Endometrium (tissue), 2 donors: ENCODE data around the gene SPDYE3.
"Not testable (repeated sequence)": the region's sequence is repeated elsewhere in the genome, so short reads cannot be mapped to it uniquely, and the experiment has no call there.

Experiments used
- FAIRE-seq: peaks from 2 replicates; lab custom pipeline; 2012; peaks lifted over from hg19 to GRCh38; lab: Jason Lieb, UNC
- donor health status: control.
- donor health status: control.

SPDYE3 gene

DNA sequence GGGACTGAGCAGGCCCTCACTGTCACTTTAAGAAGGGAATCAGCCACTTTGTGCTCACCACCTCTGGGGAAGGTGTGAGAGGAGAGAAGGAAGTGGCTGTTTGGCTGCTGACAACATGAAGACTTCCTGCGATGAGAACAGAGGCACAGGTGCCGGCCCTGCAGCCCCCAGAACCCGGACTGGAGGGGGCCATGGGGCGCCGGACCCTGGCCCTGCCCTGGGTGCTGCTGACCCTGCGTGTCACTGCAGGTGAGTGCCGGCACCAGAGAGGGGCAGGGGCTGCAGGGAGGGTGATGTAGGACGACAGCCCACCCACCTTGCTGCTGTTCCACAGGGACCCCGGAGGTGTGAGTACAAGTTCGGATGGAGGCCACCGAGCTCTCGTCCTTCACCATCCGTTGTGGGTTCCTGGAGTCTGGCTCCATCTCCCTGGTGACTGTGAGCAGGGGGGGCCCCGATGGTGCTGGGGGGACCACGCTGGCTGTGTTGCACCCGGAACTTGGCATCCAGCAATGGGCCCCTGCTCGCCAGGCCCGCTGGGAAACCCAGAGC, 44.8 kb downstream of the SPDYE3 start:
- FAIRE-seq, result not testable (repeated sequence)

DNA sequence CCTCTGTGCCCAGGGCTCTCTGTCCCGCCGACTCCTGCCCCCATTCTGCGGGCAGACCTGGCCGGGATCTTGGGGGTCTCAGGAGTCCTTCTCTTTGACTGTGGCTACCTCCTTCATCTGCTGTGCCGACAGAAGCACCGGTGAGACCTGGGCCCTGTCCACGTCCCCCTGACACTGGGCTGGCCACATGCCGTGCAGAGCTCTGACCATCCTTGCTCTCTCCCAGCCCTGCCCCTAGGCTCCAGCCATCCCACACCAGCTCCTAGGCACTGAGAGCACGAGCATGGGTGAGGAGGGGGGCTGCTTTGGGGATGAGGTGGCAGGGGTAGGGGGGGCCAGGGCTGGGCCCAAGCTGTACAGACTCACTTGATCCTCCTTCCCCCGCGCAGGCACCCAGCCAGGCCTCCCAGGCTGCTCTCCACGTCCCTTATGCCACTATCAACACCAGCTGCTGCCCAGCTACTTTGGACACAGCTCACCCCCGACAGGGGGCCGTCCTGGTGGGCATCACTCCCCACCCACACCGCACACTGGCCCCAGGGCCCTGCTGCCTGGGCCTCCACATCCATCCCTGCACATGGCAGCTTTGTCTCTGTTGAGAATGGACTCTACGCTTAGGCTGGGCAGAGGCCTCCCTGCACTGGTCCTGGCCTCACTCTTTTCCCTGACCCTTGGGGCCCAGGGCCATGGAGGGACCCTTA, 45.6 kb downstream of the SPDYE3 start:
- FAIRE-seq, result no peak

DNA sequence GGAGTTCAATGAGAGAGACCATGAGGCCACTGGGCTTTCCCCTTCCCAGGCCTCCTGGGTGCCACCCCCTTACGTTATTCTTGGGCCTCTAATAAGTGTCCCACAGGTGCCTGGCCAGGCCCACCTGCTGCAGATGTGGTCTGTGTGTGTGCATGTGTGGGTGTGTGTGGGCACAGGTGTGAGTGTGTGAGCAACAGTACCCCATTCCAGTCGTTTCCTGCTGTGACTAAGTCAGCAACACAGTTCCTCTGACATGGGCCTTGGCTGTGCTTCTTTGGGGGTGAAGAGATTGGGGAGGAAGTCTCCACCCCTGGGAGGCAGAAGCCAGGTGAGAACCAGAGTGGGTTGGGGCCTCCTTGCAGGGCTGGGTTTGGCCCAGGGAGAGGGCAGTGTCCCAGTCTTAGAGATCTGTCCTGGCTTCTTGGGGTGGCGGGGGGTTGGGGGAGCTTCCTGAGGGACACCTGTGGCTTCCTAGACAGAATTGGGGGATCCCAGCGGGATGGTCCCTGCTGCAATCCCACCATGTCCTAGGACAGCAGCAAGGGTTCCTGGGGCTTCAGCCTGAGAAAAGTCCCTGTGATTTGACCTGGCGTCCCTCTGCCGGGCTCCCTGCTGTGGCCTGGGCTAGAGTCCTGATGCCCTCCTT, 46.3 kb downstream of the SPDYE3 start:
- FAIRE-seq, result no peak

DNA sequence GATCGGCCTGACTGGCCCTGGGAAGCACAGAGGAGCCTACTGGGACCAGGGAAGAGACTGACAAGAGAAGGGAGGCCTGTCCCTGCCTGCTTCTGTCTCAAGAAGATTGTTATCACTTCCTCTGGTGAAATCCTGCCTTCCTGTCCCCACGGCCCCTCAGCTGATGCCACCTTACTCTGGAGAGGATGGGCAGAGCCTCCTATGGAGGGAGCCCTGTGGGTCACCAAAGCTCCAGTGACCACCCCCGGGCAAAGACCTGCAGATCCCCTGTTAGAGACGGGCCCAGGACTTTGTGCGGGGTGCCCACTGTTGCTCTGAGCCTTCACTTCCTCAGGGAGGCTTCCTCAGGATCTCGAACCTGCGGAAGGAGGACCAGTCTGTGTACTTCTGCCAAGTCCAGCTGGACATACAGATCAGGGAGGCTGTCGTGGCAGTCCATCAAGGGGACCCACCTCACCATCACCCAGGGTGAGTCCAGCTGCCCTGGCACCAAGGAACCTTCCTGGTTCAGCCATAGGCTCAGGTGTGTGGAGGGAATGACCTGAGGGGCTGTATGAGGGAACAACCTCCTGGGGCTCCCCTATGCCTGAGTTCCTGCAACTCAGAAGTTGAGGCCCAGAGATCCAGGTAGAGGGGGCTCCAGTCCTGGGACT, 49.0 kb downstream of the SPDYE3 start:
- no peak for FAIRE-seq

DNA sequence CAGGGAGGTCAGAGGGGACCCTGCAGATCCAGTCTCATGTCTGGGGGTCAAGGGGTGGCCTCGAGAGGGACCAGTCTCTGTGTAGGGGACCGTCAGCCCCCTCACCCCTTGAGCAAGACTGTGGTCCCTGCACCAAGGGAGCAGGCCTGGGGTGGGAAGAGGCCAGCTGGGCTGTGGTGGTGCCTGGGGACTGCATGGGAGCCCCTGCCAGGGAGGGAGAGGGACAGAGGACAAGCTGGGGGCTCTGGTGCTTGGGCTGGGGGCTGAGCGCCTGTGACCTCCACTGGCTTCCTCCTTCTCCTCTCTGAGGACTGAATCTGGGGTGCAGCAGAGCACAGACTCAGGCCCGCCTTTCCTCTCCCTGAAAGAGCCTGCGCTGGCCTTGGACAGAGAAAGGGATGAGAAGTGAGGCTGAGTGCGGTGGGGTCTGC, 49.6 kb downstream of the SPDYE3 start:
- FAIRE-seq, result no peak

DNA sequence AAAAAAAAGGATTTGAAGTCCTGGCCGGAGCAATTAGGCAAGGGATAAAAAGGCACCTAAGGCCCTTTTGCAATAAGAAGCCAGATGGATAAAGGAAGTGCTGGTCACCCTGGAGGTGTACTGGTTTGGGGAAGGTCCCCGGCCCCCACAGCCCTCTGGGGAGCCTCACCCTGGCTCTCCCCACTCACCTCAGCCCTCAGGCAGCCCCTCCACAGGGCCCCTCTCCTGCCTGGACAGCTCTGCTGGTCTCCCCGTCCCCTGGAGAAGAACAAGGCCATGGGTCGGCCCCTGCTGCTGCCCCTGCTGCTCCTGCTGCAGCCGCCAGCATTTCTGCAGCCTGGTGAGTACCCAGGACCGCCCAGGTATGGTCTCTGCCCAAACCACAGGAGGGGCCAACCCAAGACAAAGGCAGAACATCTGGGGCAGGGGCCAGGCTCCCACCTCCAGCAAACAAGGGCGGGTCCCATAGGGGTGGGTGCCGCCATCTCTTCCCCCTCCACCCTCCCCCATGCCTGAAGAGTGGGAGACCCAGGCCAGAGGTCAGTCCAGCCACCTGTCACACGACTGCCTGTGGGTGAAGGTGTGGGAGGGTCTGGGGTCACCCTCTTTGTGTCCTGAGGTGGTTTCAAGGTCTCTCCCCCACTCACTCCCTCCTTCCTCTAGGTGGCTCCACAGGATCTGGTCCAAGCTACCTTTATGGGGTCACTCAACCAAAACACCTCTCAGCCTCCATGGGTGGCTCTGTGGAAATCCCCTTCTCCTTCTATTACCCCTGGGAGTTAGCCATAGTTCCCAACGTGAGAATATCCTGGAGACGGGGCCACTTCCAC, 50.7 kb downstream of the SPDYE3 start, which contains the start of gene PILRB:
PILRB (plus strand) TSS at position 91 of the 830 bp plus-strand sequence; CDS start at position 277, 186 bp downstream.
- no peak for FAIRE-seq

DNA sequence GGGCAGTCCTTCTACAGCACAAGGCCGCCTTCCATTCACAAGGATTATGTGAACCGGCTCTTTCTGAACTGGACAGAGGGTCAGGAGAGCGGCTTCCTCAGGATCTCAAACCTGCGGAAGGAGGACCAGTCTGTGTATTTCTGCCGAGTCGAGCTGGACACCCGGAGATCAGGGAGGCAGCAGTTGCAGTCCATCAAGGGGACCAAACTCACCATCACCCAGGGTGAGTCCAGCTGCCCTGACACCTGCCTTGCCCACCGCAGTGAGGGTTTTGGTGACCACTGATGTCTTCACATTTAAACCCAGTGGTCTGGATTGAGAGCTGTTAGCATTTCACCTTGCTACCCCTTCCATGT, 51.3 kb downstream of the SPDYE3 start:
- no peak for FAIRE-seq

DNA sequence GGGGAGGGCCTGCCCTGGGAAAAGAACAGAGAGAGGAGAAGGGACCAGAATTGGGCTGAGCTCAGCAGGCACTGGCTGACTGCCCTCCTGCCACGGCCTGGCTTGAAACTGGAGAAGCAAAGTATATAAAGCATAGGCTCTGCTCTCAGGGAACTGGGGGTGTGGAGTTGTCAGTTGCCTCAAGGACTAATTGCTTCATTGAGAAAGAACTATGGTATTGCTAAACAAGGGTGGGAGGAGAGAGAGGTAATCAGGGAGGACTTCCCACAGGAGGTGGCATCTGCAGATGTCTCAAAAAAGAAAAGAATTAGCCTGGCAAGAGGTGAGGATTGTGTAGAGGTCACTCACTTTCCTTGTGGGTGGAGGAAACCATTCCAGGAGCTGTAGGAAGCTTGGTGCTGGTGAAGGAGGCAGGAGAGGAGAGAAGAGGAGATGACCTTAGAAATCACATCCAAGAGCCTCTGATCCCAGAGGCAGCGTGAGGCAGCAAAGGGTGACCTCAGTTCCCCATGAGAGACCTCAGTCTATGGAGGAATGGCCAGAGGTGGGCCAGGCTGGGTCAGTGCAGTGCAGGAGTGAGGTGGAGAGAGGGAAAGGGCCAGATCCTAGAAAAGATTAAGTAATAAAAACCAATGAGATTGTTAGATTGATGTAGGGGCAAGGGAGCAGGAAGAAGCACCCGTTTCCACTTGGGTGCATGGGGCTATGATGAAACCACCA, 52.8 kb downstream of the SPDYE3 start:
- no peak for FAIRE-seq

DNA sequence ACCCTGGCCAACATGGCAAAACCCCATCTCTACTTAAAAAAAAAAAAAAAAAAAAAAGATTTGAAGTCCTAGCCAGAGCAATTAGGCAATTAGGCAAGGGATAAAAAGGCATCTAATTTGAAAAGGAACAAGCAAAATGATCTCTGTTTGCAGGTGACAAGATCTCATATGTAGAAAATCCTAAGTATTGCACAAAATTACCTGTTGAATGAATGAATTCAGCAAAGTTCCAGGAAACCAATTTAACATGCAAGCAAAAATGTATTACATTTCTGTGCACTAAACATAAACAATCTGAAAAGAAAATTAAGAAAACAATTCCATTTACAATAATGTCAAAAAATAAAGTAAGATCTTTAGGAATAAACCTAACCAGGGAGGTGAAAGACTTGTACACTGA, 55.6 kb downstream of the SPDYE3 start:
- FAIRE-seq, result no peak

DNA sequence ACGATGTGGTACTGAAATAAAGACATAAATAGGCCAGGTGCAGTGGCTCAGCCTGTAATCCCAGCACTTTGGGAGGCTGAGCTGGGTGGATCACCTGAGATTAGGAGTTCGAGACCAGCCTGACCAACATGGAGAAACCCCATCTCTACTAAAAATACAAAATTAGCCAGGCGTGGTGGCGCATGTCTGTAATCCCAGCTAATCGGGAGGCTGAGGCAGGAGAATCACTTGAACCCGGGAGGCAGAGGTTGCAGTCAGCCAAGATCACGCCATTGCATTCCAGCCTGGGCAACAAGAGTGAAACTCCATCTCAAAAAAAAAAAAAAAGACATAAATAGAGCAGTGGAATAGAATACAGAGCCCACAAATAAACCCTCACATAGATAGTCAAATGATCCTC, 56.3 kb downstream of the SPDYE3 start:
- FAIRE-seq, result not testable (repeated sequence)

DNA sequence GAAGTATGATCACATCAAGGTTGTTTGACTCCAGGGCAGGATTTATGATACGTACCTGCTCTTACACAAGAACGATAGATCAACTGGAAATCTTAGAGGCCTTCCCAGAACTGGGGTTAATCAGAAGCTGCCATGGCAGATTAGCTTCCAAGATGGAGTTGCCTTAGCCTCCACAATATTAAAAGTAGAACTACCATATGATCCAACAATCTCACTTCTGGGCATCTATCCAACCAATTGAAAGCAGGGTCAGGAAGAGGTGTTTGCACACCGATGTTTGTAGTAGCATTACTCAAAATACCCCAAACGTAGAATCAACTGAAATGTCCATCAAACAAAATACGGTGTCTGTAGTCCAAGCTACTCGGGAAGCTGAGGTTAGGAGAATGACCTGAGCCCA, 57.0 kb downstream of the SPDYE3 start:
- no peak for FAIRE-seq

DNA sequence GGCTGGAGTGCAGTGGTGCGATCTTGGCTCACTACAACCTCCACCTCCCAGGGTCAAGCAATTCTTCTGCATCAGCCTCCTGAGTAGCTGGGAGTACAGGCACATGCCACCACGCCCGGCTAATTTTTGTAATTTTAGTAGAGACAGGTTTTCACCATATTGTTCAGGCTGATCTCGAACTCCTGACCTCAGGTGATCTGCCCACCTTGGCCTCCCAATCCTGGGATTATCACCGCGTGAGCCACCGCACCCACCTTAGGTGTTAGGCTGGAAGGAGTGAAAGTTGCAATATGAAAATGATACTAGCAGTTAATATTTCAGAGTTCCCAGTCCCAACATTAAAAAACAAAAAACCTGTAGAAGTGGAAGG, 58.5 kb downstream of the SPDYE3 start:
- FAIRE-seq, result not testable (repeated sequence)

DNA sequence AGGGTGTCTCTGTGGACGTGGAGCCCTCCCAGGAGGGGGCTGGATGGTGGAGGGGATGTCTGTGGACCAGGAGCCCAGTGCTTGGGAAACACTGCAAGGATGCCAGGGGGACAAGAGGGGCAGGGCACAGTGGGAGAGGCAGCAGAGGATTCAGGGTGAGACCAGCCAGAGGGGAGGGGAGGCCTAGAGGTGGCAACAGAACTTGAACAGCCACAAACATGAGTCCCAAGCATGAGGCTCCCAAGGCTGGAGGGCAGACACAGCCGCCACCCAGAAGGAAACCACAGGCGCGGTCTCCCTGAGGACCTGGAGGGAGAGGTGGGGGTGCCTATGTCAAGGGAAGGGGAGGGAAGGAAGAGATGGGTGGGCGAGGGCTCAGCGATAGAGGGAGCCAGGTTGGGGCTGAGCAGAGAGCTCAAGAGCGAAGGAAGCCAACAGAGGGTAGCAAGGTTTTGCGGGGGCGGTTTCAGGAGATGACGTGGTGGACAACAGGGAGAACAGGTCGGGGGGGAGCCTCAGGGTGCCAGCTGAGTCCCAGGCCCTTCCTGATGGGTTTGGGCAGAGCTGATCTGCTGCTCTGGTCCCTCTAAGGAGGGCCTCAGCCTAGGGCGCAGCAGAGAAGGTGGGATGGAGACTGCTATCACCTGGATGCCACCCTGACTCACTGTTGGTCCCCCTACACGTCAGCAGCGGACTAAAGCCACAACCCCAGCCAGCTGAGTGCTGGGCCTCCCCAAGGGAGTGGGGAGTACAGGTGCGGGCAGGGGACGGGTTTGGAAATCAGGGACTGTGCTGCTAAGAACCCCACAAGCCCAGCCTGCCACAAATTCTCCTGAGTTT, 59.1 kb downstream of the SPDYE3 start:
- no peak for FAIRE-seq

DNA sequence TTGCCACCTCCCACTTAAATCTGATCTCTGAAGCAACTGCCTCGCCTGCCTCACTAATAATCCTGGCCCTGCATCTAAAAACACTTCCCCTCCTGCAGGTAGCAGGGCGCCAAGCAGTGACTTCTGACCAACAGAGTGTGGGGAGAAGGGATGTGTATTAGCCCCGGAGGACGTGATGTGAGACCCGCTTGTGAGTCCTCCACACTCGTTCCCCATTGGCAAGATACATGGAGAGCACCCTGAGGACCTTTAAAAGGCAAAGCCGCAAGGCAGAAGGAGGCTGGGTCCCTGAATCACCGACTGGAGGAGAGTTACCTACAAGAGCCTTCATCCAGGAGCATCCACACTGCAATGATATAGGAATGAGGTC, 59.7 kb downstream of the SPDYE3 start:
- no peak for FAIRE-seq

DNA sequence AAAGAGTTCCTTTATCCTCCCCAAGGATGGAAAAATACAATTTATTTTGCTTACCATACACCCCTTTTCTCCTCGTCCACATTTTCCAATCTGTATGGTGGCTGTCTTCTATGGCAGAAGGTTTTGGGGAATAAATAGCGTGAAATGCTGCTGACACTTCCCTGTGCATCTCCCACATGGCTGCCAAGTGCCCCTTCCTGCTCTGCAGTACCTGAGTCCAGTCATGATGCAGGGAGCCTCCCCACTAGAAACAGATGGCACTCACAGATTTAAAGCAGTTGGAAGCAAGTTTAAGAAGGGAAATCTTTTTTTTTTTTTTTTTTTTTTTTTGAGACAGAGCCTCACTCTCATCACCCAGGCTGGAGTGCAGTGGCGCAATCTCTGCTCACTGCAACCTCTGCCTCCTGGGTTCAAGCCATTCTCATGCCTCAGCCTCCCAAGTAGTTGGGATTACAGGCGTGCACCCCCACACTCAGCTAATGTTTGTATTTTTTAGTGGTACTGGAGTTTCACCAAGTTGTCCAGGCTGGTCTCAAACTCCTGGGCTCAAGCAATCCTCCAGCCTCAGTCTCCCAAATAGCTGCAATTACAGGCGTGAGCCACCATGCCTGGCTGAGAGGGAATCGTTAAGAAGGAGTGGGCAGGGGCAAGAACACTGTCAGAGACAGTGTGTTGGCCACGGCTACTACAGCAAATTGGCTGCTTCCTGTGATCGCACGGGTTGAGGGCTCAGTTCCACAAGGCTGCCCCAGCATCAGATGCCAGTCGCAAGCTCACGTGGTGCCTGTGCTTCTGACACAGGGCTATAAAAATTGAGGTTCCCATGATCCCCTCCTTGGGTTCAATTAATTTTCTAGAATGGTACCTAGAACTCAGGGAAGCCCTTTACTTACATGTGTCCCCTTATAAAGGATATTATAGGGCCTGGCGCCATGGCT, 60.4 kb downstream of the SPDYE3 start:
- no peak for FAIRE-seq

DNA sequence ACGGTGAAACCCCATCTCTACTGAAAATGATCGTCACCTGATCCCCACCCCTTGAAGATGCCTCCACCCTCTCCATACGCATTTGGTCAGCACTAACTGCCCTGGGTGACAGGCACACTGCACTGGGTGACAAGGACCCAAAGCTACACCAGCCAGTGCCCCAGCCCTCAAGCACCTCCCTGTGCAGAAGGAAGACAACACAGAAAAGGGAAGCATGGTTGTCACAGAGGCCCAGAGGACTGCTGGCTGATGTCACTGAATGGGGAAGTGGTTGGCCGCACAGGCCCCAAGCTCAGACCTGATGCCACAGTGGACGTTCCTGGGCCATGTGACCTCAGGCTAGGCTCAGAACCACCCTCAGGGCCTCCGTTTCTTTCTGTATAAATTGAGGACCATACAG, 61.6 kb downstream of the SPDYE3 start:
- FAIRE-seq, result no peak

DNA sequence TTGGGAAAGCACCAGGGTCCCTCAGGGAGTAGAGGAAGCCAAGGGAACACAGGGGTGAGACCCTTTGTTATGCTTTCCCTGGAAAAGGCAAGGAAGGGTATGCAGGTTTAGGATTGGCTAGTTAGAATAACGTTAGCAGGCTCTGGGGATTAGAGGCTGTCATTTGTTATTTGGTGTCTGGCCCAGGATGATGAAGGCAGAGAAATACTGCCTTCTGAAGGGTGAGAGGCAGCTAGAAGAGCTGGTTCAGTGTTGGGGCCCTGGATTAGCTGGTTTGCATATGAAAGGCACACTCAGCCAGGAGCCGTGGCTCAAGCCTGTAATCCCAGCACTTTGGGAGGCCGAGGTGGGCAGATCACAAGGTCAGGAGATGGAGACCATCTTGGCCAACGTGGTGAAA, 62.8 kb downstream of the SPDYE3 start:
- FAIRE-seq, result no peak

DNA sequence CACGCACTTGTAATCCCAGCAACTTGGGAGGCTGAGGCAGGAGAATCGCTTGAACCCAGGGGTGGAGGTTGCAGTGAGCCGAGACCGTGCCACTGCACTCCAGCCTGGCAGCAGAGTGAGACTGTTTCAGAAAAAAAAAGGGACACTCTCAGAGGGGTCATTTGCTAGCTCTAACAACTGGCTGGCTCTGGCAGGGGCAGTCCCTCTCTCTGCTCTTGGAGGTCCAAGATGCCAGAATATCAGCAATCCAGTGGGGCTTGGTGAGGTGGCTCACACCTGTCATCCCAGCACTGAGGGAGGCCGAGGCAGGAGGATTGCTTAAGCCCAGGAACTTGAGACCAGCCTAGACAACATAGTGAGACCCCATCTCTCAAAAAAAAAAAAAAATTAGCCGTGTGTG, 63.2 kb downstream of the SPDYE3 start:
- no peak for FAIRE-seq

DNA sequence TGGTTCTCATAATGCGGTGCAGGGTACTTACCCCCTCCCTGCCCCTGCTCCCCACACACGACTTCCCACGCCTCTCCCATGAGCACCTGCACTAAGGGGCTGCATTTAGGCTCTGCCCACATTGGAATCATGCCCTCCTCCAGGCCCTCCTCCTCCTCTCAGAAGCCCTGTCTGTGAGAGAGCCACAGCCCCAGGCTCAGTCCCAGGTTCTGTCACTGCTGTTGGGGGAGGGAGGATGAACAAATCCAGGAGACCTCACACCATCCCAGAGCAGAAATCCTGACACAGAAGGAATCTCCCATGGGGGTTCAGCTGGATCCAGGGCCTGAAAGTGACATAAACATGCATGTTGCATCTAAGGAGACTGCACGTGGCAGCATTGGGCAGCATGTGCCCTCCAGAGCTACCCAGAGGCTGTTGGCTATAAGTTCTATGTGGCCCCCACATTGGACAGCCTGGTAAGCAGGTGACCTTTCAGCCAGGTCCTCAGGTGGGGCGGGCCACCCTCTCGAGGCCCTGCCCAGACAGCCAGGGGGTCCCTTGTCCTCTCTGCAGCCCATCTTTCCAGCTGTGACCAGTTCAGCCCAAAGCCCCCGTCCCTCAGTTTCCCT, 64.2 kb downstream of the SPDYE3 start:
- FAIRE-seq, result no peak
